Measurements from ENCODE around the gene PMM1.

PMM1 gene

GRCh38 chr22:41530890-41531714 is 58.5 kb downstream of the PMM1 start:
- ChIA-PET POLR2A (interaction anchor here (0.8 kb wide), 1 partner anchor 13 kb away, joined by 3 read pairs; no protein-coding TSS in a partner anchor), CTCF (interaction anchor here (1.4 to 9.7 kb wide), 5 partner anchors 11 to 130 kb away, joined by 5 to 190 read pairs (median 12); partner anchors contain the start of gene POLR3H)
- no peak for TF ChIP-seq CTCF (IDR thresholded peaks at IDR 0.05; ENCODE audit: control extremely low read depth, extremely low read depth, low read depth, missing control alignments)
- no peak for DNase-seq (ENCODE audit: extremely low spot score)

- ChIA-PET POLR2A (no interaction called here), CTCF (interaction anchor here (2.9 to 9.7 kb wide), 4 partner anchors 9 to 127 kb away, joined by 13 to 190 read pairs (median 24); no protein-coding TSS in a partner anchor)
- TF ChIP-seq CTCF (IDR thresholded peaks at IDR 0.05; ENCODE audit: control extremely low read depth, extremely low read depth, low read depth, missing control alignments), result no peak
- DNase-seq (ENCODE audit: extremely low spot score), result no peak
These were observed 60.6 kb downstream of the PMM1 start for GRCh38 chr22:41528938-41529561.

- ChIA-PET CTCF (interaction anchor here (1.4 to 9.7 kb wide), 11 partner anchors 10 to 605 kb away, joined by 4 to 190 read pairs (median 10); no protein-coding TSS in a partner anchor), POLR2A (no interaction called here)
- TF ChIP-seq CTCF (IDR thresholded peaks at IDR 0.05; ENCODE audit: control extremely low read depth, extremely low read depth, low read depth, missing control alignments), result no peak
- no peak for DNase-seq (ENCODE audit: extremely low spot score)
These were observed 61.4 kb downstream of the PMM1 start for GRCh38 chr22:41528132-41528766.

Data from GM10248 (cell line).